Subcutaneous adipose tissue (tissue), 4 donors: Measurements from ENCODE around the gene FAM171A1. TPM values are rescaled to one million over a fixed set of nuclear protein-coding genes. Genes with fewer than 3 reads are reported as not detected.

Experiments
- CTCF ChIP-seq: fragments of 450-650 bp; IDR thresholded peaks from one replicate; pipeline ENCODE4 v1.5.1; 2016; ENCODE audit warnings: low read depth, mild to moderate bottlenecking, control low read depth, antibody characterized with exemption, moderate library complexity
- total RNA-seq, 4 donors: library from RNA; depleted of rRNA; stranded (reverse); fragments of >200 nt; gene quantifications; one replicate each; pipeline ENCODE4 v1.1.0, GENCODE V29; 2016

The FAM171A1 gene
- total RNA-seq, 4 donors from 2014 or later, result 9.2 to 23.6 (median 12.2) TPM

- no peak for TF ChIP-seq CTCF
Observed at GRCh38 chr10:15341502-15342128, 29.5 kb downstream of the FAM171A1 start.

GRCh38 chr10:15339892-15340291 is 31.2 kb downstream of the FAM171A1 start:
- no peak for TF ChIP-seq CTCF

GRCh38 chr10:15336211-15336610 is 34.9 kb downstream of the FAM171A1 start:
- TF ChIP-seq CTCF, result no peak

- no peak for TF ChIP-seq CTCF
Observed at GRCh38 chr10:15335508-15335907, 35.6 kb downstream of the FAM171A1 start.

GRCh38 chr10:15334650-15335323 is 36.3 kb downstream of the FAM171A1 start:
- TF ChIP-seq CTCF, result no peak

- no peak for TF ChIP-seq CTCF
Observed at GRCh38 chr10:15333909-15334649, 37.0 kb downstream of the FAM171A1 start.

DNA sequence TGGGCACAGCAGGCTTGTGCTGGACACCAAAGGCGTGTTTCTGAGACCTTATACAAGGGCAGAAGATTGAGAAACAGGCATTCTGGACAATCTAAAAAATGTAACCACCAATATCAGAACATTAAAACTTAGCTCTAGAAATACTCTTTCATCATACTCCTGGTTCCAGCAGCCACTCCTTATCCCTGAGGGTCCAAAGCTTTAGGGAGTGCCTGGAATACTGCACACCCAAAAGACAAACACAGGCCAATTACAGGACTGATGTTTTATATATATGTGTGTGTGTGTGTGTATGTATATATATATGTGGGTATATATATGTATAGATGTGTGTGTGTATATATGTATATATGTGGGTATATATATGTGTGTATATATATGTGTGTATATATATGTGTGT is 39.6 kb downstream of the FAM171A1 start:
- no peak for TF ChIP-seq CTCF
